ENCODE measurements around the gene NRP2. TPM values are rescaled to one million over a fixed set of nuclear protein-coding genes. Genes with fewer than 3 reads are reported as not detected.

The NRP2 gene
- total RNA-seq, 1 experiment from 2014 or later = 18.3 TPM

DNA sequence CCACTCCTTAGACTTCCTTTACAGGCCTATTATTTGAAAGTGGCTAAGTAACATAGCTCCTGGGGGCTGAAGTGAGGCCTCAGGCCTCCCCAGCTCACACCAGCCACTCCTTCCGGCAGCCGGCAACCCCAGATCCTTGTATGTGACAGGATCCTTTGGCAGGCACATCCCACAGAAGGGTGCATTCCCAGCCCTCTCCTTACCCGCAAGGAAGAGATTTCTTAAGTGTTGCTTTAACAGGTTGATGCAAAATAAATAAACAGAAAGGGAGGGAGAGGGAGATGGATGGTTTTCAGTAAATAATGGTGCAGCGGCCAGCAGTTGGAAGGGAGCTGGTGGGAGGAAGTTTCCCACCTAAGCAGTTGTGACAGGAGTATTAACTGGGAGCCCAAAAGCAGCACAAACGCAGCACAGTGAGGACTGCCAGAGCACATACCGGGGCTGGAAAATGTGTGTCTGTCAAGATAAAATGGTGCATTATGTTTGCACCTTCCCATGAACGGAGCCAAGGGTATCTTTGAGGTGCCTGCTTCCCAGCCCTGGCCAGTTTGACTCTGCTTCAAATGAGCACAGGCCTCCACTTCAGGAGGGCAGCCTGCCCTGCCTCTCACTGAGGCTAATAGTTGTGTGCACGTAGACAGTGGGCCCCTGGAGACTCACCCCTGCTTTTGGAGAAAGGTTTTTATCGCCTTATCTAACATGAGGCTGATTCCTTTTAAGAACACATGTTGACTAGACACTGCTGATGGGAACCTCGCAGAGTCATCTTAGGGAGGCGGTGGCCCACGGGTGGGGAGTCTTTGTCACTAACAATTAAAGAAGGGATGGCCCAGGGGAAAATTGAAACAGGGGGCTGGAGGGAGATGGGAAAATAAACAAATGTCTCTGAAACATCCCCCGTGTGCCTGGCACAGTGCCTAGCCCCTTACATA lies 32.8 kb downstream of the NRP2 start:
- H3K4me2 ChIP-seq (ENCODE audit: low read length) = no peak overlapping the region
- no peaks in the 10 kb centered on the region for H3K36me3 ChIP-seq (ENCODE audit: low read depth, low read length)
- ATAC-seq (no peak), DNase-seq (no peak)
- no peaks in the 10 kb centered on the region for H3K79me2 ChIP-seq (ENCODE audit: low read length)
- POLR2A ChIA-PET (ENCODE audit: unreplicated experiment) = no interaction called here
- TF ChIP-seq EZH2phosphoT487 (IDR thresholded peaks at IDR 0.05; ENCODE audit: borderline replicate concordance, low read length) (no peak), EZH2 (IDR thresholded peaks at IDR 0.05; ENCODE audit: low read length, unreplicated experiment) (no peak)
- TF ChIP-seq, protein P1, sequence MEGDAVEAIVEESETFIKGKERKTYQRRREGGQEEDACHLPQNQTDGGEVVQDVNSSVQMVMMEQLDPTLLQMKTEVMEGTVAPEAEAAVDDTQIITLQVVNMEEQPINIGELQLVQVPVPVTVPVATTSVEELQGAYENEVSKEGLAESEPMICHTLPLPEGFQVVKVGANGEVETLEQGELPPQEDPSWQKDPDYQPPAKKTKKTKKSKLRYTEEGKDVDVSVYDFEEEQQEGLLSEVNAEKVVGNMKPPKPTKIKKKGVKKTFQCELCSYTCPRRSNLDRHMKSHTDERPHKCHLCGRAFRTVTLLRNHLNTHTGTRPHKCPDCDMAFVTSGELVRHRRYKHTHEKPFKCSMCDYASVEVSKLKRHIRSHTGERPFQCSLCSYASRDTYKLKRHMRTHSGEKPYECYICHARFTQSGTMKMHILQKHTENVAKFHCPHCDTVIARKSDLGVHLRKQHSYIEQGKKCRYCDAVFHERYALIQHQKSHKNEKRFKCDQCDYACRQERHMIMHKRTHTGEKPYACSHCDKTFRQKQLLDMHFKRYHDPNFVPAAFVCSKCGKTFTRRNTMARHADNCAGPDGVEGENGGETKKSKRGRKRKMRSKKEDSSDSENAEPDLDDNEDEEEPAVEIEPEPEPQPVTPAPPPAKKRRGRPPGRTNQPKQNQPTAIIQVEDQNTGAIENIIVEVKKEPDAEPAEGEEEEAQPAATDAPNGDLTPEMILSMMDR (conservative IDR thresholded peaks at IDR 0.05; ENCODE audit: low read depth, low read length) = no peak
- H3K4me1 ChIP-seq (ENCODE audit: insufficient read depth, low read length) = peaks cover 13% of the 10 kb centered on the region
- no peaks in the 10 kb centered on the region for H3K9me2 ChIP-seq (replicated peaks; ENCODE audit: low read length)
- no peak overlapping the region for H2AFZ ChIP-seq (ENCODE audit: low read length)
- H3K9me3 ChIP-seq (ENCODE audit: low read length) = no peaks in the 10 kb centered on the region
- no peaks in the 10 kb centered on the region for H4K20me1 ChIP-seq (ENCODE audit: low read length)
- no peaks in the 10 kb centered on the region for H3K27me3 ChIP-seq (ENCODE audit: low read length)
- no peak overlapping the region for H3K27ac ChIP-seq (ENCODE audit: low read length)
- CTCF ChIA-PET = no interaction called here
- intact Hi-C loops (cut with micrococcal nuclease) = no loop called here
- H3F3A ChIP-seq (ENCODE audit: low read length, unreplicated experiment) = no peaks in the 10 kb centered on the region
- no TSS peak for BruUV-seq (replicated peaks)
- no peak overlapping the region for H3K9ac ChIP-seq (ENCODE audit: low read length)
- no peak overlapping the region for H3K4me3 ChIP-seq (ENCODE audit: low read length)

DNA sequence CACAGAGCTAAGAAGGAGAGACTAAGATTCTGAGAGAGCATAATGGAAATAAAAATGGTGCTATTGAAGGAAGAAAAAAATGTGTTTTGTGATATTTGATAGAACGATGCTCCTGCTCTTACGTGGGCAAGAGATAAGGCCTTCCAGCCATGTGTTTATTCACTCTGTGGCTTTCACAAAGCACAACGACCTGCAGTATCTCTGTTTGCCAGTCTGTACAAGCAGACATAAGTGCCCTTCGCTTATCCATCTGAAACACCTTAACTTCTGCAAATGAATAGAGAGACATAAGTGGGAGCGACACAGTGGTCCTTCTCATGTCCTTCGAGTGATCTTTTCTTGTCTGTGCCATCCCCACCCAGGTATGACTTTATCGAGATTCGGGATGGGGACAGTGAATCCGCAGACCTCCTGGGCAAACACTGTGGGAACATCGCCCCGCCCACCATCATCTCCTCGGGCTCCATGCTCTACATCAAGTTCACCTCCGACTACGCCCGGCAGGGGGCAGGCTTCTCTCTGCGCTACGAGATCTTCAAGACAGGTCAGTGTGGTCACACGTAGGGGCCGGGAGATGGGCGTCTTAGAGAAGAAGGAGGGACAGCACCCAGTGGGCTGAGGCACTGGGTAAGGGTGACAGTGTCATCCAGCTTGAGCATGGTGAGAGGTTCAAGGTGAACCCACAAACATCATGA lies 33.7 kb downstream of the NRP2 start:
- ATAC-seq (no peak), DNase-seq (no peak)
- Histone ChIP-seq H3F3A (ENCODE audit: low read length, unreplicated experiment) (no peaks in the 10 kb centered on the region), H3K4me3 (ENCODE audit: low read length) (no peak overlapping the region), H3K27me3 (ENCODE audit: low read length) (no peaks in the 10 kb centered on the region), H3K9ac (ENCODE audit: low read length) (no peak overlapping the region), H3K27ac (ENCODE audit: low read length) (no peak overlapping the region), H3K9me2 (replicated peaks; ENCODE audit: low read length) (no peaks in the 10 kb centered on the region), H3K4me2 (ENCODE audit: low read length) (no peak overlapping the region), H3K9me3 (ENCODE audit: low read length) (no peaks in the 10 kb centered on the region), H3K4me1 (ENCODE audit: insufficient read depth, low read length) (peaks cover 13% of the 10 kb centered on the region), H3K79me2 (ENCODE audit: low read length) (no peaks in the 10 kb centered on the region), H3K36me3 (ENCODE audit: low read depth, low read length) (no peaks in the 10 kb centered on the region), H2AFZ (ENCODE audit: low read length) (no peak overlapping the region), H4K20me1 (ENCODE audit: low read length) (no peaks in the 10 kb centered on the region)
- ChIA-PET POLR2A (ENCODE audit: unreplicated experiment) (no interaction called here), CTCF (no interaction called here)
- intact Hi-C loops (cut with micrococcal nuclease) = no loop called here
- no TSS peak for BruUV-seq (replicated peaks)
- TF ChIP-seq, protein P1 (conservative IDR thresholded peaks at IDR 0.05; ENCODE audit: low read depth, low read length) = no peak
- TF ChIP-seq EZH2 (IDR thresholded peaks at IDR 0.05; ENCODE audit: low read length, unreplicated experiment) (no peak), EZH2phosphoT487 (IDR thresholded peaks at IDR 0.05; ENCODE audit: borderline replicate concordance, low read length) (no peak)
